Loucy (cell line): ENCODE results near the gene GPR107.

Experiments
- EZH2phosphoT487 ChIP-seq: fragments of 200-600 bp; IDR thresholded peaks from 2 replicates; pipeline ENCODE4 v1.6.1; 2018; ENCODE audit warnings: antibody characterized with exemption, mild to moderate bottlenecking, moderate library complexity, borderline replicate concordance
- TF ChIP-seq, protein P1 (sequence below): fragments of 200-600 bp; sonication (generic); conservative IDR thresholded peaks from 2 replicates; pipeline ENCODE4 v1.5.1; 2014; ENCODE audit warnings: mild to moderate bottlenecking, antibody characterized with exemption, low read length

DNA sequence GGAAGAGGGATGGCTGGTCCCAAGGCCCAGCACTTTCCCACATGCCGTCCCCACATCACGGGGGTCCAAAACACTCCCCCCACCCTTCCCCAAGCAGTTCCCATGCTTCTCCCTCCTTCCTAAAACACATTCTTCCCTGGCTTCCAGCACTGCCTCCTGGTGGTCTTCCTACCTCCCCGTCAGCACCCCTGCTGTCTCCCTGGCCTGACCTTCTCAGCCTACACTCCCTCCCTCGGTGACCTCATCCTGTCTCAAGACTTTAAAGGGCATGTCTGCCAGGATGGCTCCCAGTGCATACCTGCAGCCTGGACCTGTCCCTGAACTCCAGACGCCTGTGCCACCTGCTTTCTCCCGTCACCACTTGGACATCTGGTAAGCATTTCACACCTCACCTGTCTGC lies 114.2 kb downstream of the GPR107 start:
- TF ChIP-seq, protein P1, sequence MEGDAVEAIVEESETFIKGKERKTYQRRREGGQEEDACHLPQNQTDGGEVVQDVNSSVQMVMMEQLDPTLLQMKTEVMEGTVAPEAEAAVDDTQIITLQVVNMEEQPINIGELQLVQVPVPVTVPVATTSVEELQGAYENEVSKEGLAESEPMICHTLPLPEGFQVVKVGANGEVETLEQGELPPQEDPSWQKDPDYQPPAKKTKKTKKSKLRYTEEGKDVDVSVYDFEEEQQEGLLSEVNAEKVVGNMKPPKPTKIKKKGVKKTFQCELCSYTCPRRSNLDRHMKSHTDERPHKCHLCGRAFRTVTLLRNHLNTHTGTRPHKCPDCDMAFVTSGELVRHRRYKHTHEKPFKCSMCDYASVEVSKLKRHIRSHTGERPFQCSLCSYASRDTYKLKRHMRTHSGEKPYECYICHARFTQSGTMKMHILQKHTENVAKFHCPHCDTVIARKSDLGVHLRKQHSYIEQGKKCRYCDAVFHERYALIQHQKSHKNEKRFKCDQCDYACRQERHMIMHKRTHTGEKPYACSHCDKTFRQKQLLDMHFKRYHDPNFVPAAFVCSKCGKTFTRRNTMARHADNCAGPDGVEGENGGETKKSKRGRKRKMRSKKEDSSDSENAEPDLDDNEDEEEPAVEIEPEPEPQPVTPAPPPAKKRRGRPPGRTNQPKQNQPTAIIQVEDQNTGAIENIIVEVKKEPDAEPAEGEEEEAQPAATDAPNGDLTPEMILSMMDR = no peak
- TF ChIP-seq EZH2phosphoT487 = no peak
